CD4-positive, alpha-beta T cell treated with Interleukin-2 at 100 ng/mL for 4 hours (primary cell): Measurements from ENCODE around the gene PACSIN2.
"Not testable (repeated sequence)": the region's sequence is repeated elsewhere in the genome, so short reads cannot be mapped to it uniquely, and the experiment has no call there.

ENCODE experiments used
- DNase-seq: peaks from one replicate; pipeline ENCODE4 v3.0.0-alpha.2; 2020; ENCODE audit warnings: low spot score

The PACSIN2 gene, protein sequence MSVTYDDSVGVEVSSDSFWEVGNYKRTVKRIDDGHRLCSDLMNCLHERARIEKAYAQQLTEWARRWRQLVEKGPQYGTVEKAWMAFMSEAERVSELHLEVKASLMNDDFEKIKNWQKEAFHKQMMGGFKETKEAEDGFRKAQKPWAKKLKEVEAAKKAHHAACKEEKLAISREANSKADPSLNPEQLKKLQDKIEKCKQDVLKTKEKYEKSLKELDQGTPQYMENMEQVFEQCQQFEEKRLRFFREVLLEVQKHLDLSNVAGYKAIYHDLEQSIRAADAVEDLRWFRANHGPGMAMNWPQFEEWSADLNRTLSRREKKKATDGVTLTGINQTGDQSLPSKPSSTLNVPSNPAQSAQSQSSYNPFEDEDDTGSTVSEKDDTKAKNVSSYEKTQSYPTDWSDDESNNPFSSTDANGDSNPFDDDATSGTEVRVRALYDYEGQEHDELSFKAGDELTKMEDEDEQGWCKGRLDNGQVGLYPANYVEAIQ

DNA sequence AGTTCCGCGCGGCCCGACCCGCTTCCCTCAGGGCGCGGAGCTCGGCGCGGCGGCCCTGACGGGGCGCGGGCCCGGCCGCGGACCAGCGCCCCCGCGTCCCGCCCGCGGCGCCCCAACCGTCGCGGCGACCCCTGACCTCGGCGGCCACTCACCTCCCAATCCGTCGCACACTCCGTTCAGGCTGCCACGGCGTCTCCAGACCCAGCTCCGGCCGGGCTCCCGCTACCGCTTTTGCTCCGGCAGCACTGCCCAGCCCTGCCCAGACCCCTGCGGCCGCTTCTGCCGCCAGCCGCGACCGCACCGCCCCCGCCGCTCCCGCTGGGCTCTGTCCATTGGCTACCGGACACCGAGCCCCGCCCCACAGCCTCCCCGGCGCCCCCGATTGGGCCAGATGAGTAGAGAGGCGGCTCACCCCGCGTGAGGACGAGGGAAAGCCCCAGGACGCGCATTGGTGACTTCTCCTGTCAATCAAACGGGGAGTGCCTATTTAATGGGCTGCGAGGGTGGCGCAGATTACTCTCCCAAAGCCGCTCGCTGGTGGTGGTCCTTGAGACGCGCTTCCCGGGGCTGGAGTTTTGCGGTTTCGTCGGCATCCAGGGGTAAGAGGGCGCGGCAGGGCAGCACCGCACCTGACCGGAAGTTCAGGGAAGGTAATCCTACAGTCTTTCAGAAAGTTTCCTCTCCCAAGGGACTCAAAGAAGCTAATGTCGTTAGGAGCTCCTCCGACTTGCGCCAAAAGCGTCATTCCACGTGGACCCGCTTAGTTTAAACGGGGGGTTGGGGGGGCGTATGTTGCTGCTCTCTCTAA lies at the start of gene PACSIN2:
Gene PACSIN2 (minus strand): TSS at position 281 of the 808 bp plus-strand sequence. CDS start 103,069 bp downstream, outside the sequence.
- peak; percentile 99 for DNase-seq

GRCh38 chr22:43060183-43060582 lies 45.2 kb upstream of the PACSIN2 start:
- peak; percentile 11 for DNase-seq

DNA sequence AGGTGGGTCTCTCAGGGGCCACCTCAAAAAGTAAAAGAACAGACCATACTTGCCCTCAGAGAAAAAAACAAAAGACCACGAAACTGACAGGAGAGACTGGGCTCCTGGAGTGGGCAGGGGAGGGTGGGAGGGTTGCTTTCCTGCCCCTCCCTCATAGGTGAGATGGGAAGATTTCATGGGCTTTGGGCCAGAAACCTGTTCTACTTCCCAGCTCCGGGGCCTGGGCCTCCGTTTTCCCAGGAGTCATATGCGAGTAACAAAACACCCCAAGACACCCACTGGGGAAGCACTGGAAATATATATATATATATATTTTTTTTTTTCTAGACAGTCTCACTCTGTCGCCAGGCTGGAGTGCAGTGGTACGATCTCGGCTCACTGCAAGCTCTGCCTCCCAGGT lies 42.7 kb upstream of the PACSIN2 start:
- no peak for DNase-seq

DNA sequence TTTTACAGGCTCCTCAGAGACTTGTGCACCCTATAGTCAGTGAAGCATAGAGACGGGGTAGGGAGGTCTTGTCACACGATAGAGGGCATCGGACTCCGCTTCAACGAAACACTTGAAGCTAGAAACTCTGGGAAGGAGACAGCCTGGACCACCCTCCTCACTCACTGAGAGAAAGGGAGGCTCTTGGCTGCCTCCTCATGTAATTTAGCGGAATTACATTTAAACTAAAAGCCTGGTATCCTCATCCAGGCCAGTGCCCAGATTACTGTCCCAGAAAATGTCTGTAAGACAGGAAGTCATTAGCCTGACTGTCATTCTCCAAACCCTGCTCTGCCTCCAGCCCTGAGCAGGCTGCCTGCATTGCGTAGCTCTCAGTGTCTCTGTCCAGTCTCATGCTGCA lies 38.2 kb upstream of the PACSIN2 start:
- no peak for DNase-seq

GRCh38 chr22:43050995-43051394 lies 36.0 kb upstream of the PACSIN2 start:
- no peak for DNase-seq

DNA sequence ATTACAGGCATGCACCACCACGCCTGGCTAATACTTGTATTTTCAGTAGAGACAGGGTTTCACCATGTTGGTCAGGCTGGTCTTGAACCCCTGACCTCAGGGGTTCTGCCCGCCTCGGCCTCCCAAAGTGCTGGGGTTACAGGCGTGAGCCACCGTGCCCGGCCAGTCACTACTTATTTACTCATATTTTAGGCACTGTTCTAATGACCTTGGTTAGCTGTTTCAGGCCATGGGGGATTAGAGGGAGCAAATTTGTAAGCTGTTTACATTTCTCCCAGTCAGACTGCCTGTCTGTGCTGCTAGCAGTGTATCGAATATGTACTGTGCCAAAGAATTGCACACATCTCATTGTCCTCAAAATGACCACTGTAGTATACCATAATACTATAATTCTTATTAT lies 32.7 kb upstream of the PACSIN2 start:
- DNase-seq, result no peak

DNA sequence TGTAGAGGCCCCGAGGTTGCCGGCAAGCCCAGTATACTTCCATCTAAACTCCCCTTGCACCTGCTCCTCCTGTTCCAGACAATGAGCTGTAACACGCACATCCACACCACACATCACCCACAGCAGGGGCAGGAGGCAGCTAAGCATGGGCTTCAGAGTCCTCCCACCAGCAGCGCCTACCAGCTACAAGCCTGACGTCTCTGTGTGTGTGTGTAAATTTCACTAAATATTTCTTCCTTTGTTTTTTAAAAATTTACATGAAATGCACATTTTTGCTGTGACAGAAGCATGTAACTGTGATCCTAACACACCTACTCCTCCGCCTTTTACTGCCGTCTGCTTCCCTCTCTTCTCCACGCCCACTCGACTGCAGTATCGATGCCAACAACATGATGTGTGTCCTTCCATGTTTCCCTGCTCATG lies 29.4 kb upstream of the PACSIN2 start:
- DNase-seq, result no peak

GRCh38 chr22:43042101-43042780 lies 27.3 kb upstream of the PACSIN2 start:
- no peak for DNase-seq

GRCh38 chr22:43039800-43040199 lies 24.9 kb upstream of the PACSIN2 start:
- DNase-seq, result no peak

GRCh38 chr22:43038325-43038724 lies 23.4 kb upstream of the PACSIN2 start:
- no peak for DNase-seq

DNA sequence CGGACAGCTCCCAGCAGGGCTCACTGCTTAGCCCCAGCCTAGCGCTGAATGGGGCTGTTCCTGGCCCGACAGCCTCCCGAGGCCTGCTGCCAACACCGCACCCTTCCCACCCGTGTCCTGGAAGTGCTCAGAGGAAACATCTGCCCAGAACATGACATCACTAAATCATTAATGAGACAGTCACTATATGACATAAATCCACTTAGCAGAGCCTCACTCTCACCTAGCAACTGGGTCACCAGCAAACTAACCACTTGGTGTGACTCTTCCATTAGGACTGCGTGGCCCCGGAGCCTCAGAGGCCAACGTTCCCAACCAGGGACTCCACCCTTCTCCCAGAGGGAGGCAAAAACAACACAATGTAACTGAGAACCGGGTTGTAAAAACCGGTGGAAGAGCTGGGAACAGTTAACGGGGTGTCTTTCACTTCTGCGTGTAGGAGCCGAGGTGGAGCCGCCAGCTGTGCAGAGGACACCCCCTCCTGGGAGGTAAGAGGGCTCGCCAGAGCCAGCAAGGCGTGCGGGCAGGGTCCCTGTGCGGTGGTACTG lies 21.4 kb upstream of the PACSIN2 start:
- no peak for DNase-seq

DNA sequence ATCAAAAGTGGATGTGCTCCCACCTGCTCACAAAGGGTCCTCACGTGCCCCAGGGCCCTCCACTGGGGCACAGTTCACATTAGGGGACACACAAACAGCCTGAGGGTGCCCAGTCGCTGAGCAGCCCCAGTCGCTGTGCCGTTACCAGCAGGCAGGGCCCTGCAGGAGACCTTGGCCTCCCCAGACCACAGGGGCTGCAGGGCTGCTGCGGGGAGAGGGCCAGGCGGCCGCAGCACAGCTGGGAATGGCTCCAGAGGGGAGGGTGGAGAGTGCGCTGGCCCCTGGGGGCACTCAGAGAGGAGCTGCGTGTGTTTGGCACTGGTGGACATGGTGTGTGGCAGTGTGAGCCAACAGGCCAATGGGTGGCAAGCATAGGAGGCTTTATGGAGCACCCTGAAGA lies 20.3 kb upstream of the PACSIN2 start:
- DNase-seq, result no peak

- DNase-seq, result no peak
These were observed 16.7 kb upstream of the PACSIN2 start for GRCh38 chr22:43031617-43032016.

GRCh38 chr22:43018615-43019014 lies 3.7 kb upstream of the PACSIN2 start:
- DNase-seq, result no peak

DNA sequence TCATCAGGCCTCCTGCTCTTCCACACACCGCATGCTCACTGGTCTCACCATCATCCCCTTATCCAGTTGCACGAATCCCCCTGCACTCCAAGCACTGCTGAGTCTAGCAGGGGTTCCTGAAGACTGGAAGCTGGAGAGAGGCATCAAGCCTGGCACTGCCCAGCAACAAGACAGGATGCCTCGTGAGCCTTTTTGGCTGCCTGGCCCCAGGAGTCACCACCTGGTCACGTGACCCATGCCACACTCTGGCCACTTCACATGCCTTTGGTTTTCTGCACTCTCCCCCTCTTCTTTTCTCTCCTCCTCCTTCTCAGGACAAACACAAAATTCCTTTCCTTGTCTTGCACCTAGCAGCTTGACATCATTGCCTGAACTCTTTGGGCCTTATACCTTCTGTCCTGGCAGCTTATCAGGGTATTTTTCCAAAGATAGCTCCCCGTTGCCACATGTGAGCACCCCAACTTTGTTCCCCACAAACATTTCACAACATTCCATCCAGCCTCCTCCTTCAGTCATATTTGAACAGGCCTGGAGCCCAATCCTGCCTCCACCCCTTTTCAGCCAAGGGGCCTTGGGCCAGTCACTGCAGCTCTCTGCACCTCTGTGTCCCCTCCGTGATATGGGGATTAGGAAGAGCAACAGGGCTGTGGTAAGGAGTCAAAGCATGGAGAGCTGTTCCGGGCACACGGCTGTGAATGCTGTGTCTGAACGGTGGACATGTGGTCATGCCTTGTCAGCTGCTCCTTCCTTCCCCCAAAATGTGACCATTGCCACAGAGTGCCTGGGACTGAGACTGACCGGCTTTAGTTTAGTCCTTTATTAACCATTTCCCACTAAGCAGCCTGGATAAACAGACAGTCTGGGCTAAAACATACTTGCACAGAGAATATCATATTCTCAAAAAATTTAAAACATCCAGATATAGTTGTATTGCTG lies 2.8 kb upstream of the PACSIN2 start:
- no peak for DNase-seq

DNA sequence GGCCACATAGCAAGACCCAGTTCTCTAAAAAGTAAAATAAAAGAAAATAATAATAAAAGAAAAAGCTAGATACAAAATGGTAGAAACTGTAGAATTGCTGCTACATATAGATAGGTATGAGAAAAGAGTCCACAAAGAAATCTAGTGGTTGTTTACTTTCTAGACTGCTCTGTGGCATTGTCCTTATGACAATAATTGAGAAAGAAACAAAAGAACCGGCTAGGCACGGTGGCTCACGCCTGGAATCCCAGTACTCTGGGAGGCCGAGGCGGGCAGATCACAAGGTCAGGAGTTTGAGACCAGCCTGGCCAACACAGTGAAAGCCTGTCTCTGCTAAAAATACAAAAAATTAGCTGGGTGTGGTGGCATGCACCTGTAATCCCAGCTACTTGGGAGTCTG lies 1.2 kb upstream of the PACSIN2 start:
- DNase-seq, result not testable (repeated sequence)

DNA sequence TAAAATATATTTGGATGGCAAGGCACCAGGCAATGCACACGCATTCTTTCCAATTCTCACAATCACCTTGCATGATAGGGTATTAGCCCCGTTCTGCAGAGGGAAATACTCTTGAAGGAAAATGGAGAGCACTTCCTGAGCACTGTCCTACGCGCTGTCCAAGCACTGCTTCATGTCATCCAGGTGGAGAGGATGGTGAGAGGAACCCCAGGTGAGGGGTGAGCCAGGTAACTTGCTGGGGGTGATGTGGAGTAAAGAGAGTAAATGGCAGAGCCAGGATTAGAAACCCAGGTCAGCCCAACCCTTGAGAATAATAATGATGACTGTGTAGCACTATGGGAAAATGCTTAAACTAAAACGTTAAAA lies 711 bp upstream of the PACSIN2 start:
- DNase-seq, result no peak

DNA sequence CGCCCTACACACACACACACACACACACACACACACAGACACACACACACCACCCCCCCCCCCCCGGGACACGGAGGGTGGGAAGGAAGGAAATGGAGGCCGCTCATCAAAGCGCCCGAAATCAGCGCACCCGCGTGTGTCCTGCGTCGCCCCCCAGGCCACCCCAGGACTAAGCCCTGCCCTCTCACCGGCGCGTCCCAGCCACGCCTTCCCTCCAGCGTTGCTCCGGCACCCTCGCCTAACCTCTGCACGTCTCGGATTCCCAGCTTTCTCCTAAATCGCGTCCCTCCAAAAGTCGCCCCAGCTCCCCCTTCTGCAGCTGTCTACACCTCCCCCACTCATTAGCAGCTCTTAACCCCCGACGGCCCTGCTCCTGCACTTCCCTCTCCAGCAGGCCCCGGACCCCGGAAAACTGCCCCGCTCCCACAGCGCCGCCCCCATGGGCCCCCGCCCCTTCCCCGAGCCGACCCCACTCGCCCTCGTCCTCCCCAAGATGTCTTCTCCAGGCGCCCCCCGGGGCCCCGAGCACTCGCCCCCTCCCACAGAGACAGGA lies 557 bp downstream of the PACSIN2 start:
- peak; percentile 46 for DNase-seq

DNA sequence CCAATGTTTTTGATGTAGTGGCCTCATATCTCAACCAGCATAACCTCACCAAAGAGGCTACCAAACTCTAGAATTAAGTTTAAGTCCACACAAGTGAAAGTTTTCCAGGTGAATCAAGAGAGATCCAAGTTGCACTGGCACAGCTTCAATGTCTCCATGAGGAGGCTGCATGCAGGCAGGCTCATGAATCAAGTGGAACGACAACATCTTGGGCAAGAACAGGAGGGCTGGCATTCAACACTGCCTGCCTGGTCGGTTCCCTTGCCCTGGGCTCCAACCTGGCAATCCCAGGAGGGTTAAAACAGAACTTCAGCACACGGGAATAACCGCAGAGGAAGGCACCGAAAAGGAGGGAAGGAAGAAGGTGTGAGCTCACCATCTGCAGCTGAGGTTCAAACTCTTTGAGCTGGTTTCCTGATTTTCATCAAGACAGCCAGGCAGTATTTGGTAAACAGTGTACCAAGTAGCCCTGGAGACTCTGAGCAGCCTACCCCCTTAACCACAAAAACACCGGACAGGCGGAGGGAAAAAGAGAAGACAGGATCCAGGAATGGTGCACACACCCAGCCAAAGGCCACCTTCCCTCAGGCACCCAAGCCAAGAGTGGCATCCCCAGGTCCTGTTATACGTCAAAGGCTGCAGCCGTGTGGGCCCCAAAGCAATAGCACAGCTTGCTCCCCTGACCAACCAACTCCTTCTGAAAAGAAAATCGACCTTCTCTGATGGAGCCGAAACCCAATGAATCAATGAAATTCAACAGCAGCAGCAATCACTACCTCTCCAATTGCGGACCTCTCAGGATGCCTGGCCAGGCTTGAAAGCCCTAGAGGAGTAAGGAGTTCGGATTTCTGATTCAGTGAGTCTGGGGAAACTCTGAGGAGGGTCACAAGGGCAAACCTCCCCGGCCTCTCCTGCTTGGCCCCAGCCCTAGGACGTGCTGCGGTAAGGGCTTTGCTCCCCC lies 1.3 kb downstream of the PACSIN2 start:
- no peak for DNase-seq

DNA sequence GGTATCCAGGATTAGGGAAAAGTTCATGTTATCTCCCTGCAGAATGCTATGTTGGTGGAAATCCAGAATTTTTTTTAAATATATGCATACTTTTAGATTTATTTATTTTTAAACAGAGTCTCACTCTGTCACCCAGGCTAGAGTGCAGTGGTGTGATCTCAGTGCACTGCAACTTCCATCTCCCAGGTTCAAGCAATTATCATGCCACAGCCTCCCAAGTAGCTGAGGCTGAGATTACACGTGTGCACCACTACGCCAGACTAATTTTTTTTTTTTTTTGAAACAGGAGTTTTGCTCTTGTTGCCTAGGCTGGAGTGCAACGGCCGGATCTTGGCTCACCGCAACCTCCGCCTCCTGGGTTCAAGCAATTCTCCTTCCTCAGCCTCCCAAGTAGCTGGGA lies 2.6 kb downstream of the PACSIN2 start:
- DNase-seq, result no peak
